Measurements from ENCODE around the gene LAMA4.
"Not testable (repeated sequence)": the region's sequence is repeated elsewhere in the genome, so short reads cannot be mapped to it uniquely, and the experiment has no call there.

Gene LAMA4

GRCh38 chr6:112149719-112150263 lies 104.6 kb downstream of the LAMA4 start:
- DNase-seq (ENCODE audit: low spot score) = peak; percentile 12

- DNase-seq (ENCODE audit: low spot score) = no peak
Measured at GRCh38 chr6:112149236-112149635, 105.1 kb downstream of the LAMA4 start.

DNA sequence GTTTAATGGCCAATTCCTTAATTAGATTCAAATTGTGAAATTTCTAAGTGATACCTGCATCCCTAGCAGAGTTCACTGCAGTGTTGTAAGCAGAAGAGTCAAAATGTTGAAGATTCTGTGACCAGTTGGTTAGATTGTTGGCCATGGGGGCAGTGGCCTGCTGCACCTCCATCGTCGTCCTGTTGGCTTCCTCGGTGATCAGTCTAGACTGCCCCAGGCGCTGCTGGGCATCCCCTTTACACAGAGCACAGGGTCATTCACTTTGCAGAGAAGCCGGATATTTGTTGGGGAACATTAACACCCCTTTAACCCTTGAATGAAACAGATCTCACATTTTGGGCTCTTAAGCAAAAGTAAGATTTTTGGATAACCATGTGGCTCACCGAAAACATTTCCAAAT lies 106.3 kb downstream of the LAMA4 start:
- no peak for DNase-seq (ENCODE audit: low spot score)

DNA sequence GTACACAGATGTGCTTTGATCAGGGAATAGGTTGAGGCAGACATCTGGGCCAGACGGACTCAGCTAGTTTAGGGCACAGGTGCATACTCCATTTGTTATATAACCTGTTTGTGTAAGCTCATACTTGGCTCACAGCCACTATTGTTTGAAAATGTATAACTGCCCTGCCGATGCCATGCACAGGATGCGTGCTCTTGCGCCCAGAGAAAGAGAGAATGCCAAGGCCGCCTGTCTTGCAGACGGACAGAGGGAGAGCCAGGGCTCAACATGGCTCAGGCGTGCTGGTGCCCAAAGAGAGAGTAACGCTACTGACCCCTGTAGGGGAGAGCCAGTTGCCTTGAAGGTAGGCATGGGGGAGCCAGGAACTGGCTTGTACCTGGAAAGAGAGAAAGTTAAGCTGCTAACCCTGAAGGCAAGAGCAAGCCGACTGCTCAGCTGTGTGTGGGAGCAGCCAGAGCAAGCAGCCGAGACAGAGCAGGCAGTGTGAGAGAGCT lies 109.2 kb downstream of the LAMA4 start:
- DNase-seq (ENCODE audit: low spot score) = no peak

GRCh38 chr6:112144145-112144926 lies 110.0 kb downstream of the LAMA4 start:
- DNase-seq (ENCODE audit: low spot score) = no peak

DNA sequence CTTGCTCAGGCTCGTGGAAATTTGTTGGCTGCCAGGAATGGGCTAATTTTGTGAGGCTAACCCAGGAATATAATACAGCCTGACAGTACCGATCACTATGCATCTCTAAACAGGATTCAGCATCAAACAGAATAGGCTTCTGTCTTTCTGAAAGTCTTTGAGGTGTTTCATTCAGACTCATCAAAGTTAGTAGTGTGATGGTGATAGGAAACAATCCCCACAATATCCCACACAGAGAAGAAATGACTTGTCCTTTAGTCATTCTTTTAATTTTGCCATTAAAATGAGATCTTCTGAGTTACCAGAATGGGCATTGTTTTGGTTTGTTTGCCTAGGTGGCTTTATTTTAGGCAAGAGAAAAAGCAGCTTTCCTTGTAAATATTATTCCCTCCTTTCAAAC lies 112.7 kb downstream of the LAMA4 start:
- DNase-seq (ENCODE audit: low spot score) = no peak

- DNase-seq (ENCODE audit: low spot score) = no peak
Measured at GRCh38 chr6:112139052-112139451, 115.3 kb downstream of the LAMA4 start.

- DNase-seq (ENCODE audit: low spot score) = no peak
Measured at GRCh38 chr6:112130878-112131277, 123.5 kb downstream of the LAMA4 start.

DNA sequence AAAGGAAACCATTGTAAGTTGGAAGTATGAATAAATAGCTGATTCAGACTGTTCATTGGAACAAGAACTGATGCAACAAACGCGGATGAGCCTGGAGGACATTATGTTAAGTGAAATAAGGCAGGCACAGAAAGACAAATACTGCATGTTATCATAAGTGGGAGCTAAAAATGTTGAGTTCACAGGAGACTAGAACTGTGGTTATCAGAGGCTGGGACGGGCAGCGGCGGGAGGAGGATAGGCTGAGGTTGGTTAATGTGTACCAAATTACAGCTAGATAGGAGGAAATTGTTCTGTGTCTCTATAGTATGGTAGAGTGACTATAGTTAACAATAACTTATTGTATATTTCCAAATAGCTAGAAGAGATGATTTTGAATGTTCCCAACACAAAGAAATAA lies 126.2 kb downstream of the LAMA4 start:
- DNase-seq (ENCODE audit: low spot score) = no peak

DNA sequence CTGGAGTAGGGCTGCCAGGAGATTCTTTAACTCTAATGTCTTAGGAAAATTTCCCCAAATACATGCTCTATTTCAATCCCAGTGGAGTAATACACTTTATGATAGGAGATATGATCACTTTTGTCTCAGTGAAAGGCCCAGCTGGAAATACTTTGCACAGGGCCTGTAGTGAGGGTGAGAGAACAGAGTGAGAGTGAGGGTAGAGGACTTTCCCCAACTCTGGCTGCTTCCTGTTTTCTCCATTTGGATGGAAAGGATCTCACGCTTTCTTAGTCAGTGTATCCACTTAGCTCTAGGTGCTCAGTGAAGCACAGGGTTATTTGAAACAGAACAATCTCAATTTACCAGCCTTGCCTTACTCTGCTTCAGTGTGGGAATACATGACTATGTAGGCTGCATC lies 130.4 kb downstream of the LAMA4 start:
- no peak for DNase-seq (ENCODE audit: low spot score)

DNA sequence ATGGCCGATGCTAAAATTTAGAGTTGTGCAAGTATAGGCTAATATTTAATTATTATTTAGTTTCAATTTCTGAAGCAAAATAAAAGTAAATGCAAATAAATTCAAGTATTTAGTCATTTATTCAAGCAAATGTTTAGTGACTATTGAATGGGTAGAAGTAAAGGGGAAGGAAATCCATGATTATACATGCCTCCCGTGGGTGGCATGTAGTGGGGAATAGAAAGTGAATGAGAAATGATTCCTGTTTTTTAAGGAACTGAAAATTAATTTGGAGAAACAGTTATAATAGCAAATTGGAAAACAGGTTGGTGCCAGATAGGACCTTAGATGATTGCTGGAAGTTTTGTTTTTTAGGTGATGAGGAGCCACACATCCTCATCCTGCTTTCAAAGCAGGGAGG lies 131.6 kb downstream of the LAMA4 start:
- DNase-seq (ENCODE audit: low spot score) = no peak

GRCh38 chr6:112118034-112118433 lies 136.3 kb downstream of the LAMA4 start:
- no peak for DNase-seq (ENCODE audit: low spot score)

DNA sequence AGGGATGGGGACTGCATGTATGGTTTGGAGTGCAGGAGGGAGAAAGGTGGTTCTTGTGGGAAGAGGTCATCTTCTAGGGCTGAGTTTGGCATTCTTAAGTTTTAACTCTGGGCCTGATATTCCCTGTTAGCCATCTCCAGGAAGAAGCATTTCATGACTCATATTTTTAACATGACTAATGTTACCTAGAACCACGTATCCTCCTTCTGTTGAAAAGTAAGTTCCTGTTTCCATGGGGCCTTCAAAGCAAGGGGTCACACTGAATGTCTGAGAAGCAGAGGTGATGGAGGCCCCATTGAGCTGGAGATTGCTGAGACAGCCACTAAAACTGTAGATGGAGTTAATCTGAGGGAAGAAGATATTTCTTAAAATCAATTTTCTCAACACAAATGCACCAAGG lies 136.8 kb downstream of the LAMA4 start:
- DNase-seq (ENCODE audit: low spot score) = peak; percentile 7

DNA sequence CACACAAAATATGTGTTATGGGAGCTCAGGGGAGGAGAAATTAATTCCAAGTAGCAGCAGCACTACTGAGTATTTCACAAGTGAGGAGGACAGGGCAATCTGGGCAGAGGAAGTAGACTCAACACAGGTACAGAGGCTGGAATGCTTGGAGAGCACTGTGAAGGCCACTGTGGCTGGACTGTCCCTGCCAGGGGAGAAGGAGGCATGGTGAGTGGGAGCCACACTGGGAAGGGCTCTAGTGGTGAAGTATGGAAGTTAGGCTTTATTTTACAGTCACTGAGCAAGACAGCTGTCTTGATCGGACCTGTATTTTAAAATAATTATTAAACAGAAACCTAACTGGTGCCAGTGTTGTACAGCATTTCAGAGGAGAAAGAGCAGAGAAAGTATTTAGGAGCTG lies 138.1 kb downstream of the LAMA4 start:
- DNase-seq (ENCODE audit: low spot score) = no peak

DNA sequence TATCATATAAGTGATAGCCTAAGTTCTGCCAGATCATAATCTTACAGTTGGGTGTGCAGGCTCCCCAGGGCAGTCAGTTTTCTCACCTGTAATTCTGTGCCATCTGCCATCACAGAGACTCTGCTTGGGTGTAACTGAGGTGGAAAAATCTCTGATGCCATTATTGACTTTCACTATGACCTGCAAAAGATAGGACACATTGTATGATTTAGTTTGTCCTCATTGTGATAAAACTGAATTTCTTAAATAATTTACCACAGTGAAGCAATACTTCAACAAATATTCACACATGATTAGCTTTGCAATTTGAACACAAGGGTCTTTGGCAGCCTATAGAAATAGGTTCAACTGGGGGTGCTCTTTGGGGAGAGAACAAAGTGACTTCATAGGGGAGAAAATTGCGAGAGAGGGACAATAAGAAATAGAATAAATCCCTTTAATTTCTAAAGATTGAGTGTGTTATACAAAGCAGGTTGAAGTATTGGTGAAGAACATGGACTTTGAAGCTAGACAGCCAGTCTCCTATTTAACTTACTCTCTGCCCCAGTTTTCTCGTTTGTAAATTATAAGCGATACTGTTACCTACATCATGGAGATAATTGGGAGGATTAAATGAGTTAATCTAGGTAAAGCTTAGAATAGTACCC lies 139.7 kb downstream of the LAMA4 start:
- no peak for DNase-seq (ENCODE audit: low spot score)

GRCh38 chr6:112113918-112114317 lies 140.4 kb downstream of the LAMA4 start:
- DNase-seq (ENCODE audit: low spot score) = no peak

- no peak for DNase-seq (ENCODE audit: low spot score)
Measured at GRCh38 chr6:112113431-112113830, 140.9 kb downstream of the LAMA4 start.

- no peak for DNase-seq (ENCODE audit: low spot score)
Measured at GRCh38 chr6:112109262-112109661, 145.1 kb downstream of the LAMA4 start.

DNA sequence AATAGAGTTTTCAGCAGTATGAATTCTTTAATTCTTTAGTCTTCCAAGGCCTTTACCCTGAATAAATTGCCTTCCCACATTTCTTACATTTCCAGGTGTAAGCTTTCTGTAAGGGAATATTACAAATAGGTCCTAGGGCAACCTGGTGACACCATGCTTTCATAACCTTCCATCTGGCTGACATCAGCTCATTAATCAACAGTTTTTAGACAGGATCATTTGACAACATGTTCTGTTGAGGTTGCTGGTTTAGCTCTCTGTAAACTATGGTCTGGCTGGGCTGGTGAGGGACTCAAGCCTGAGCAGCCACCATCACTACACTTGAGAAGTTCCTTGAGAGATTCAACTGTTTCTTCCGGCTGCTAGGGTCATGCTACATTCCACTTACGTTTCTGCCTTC lies 147.8 kb downstream of the LAMA4 start:
- DNase-seq (ENCODE audit: low spot score) = no peak

GRCh38 chr6:112106026-112106425 lies 148.3 kb downstream of the LAMA4 start:
- not testable (repeated sequence) for DNase-seq (ENCODE audit: low spot score)

DNA sequence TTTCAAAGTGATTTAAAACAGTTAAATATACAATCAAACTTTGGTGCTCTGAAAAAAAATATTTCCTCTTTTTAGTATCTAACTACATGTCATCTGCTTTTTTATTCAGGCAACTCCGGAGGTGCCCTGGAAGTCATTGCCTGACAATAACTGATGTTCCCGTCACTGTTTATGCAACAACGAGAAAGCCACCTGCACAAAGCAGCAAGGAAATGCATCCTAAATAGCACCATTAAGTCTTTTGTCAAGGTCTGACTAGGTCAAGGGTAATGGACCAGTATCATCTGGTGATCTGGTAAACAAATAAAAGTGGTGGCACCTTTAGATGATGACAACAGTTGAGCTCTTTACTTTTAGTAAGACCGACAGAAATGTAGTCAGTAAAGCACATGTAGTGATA lies 153.8 kb downstream of the LAMA4 start:
- DNase-seq (ENCODE audit: low spot score) = no peak

DNA sequence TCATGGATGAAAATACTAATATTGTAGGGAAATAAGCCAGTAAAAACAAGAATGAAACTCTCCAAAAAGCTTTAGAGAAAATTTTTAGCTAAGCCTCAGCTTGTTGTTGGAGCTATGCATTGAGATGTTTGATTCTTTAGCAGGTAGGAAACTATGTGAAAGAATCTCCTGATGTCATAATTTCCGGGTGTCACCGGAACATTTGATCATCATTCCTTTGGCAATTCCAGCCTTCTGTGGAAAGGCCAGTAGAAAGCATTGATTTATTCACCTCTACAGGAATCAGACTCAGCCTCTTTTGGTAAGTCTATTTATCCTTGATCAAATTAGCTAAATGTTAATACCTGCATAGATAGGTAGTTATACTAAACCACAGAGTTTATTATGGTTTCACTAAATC lies 157.5 kb downstream of the LAMA4 start:
- DNase-seq (ENCODE audit: low spot score) = no peak

DNA sequence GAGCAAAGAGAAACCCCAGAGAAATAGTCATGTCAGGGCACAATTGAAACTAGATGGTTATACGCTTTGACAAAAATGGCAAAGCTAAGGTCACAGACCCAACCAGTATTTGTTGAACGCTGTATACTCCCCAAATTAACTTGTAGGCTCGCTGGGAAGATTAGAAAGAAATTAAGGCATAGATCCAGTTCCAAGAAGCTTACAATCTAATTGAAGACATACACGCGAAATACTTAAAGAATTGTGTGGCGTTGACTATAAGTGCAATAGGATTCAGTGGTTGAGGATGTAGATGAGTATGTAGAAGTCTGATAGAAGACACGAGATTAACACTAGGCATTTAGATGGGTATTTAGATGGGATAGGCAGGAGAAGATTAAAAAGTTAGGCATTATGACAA lies 166.5 kb downstream of the LAMA4 start:
- DNase-seq (ENCODE audit: low spot score) = no peak

All from hepatic stellate cell (primary cell).